Mucosa of rectum (tissue), 2 donors: ENCODE results near the gene ZFR2.
A peak's percentile ranks its signal among the peaks of the same experiment; 100 is the strongest.

Experiments used
- H3K27ac ChIP-seq, 2 donors: one replicate each; pipeline ENCODE4 v1.7.0; 2013; ENCODE audit warnings: inconsistent platforms in 2 of 2, low read depth in 2 of 2, low read length in 2 of 2
- H3K27me3 ChIP-seq, 2 donors: one replicate each; pipeline ENCODE4 v1.7.0; 2013; ENCODE audit warnings: low read length in 2 of 2; ENCODE audit not compliant: control insufficient read depth in 2 of 2, insufficient read depth in 2 of 2
- H3K36me3 ChIP-seq, 2 donors: one replicate each; pipeline ENCODE4 v1.7.0; 2013; ENCODE audit warnings: low read length in 2 of 2; ENCODE audit not compliant: control insufficient read depth in 2 of 2, insufficient read depth in 2 of 2
- H3K4me1 ChIP-seq, 2 donors: one replicate each; pipeline ENCODE4 v1.7.0; 2013; ENCODE audit warnings: low read length in 2 of 2, mild to moderate bottlenecking in 1 of 2; ENCODE audit not compliant: control insufficient read depth in 2 of 2, insufficient read depth in 2 of 2
- H3K4me3 ChIP-seq, 2 donors: one replicate each; pipeline ENCODE4 v1.7.0; 2013; ENCODE audit warnings: low read length in 2 of 2
- H3K9ac ChIP-seq, 2 donors: one replicate each; pipeline ENCODE4 v1.7.0; 2013; ENCODE audit warnings: low read length in 2 of 2, low read depth in 1 of 2, mild to moderate bottlenecking in 1 of 2
- H3K9me3 ChIP-seq, 2 donors: one replicate each; pipeline ENCODE4 v1.7.0; 2013; ENCODE audit warnings: low read length in 2 of 2; ENCODE audit not compliant: control insufficient read depth in 2 of 2
- donor health status: healthy.
- donor health status: Normal muscosa, but diverticular disease.

ZFR2 gene

GRCh38 chr19:3792114-3792513, 76.7 kb downstream of the ZFR2 start:
- no peaks in the 10 kb centered on the region for H3K9me3 ChIP-seq
- no peaks in the 10 kb centered on the region for H3K36me3 ChIP-seq
- H3K27me3 ChIP-seq = no peaks in the 10 kb centered on the region
- H3K4me1 ChIP-seq = no peaks in the 10 kb centered on the region
- no peak overlapping the region for H3K27ac ChIP-seq
- H3K4me3 ChIP-seq = no peak overlapping the region
- no peak overlapping the region for H3K9ac ChIP-seq

- Histone ChIP-seq H3K4me1 (no peaks in the 10 kb centered on the region), H3K4me3 (no peak overlapping the region), H3K27me3 (no peaks in the 10 kb centered on the region), H3K9me3 (no peaks in the 10 kb centered on the region), H3K9ac (no peak overlapping the region), H3K36me3 (no peaks in the 10 kb centered on the region), H3K27ac (no peak overlapping the region)
Measured at GRCh38 chr19:3790941-3791340, 77.9 kb downstream of the ZFR2 start.

GRCh38 chr19:3790209-3790734, 78.6 kb downstream of the ZFR2 start:
- no peaks in the 10 kb centered on the region for H3K27me3 ChIP-seq
- no peaks in the 10 kb centered on the region for H3K9me3 ChIP-seq
- H3K36me3 ChIP-seq = no peaks in the 10 kb centered on the region
- no peak overlapping the region for H3K27ac ChIP-seq
- no peak overlapping the region for H3K4me3 ChIP-seq
- H3K9ac ChIP-seq = no peak overlapping the region
- H3K4me1 ChIP-seq = no peaks in the 10 kb centered on the region

GRCh38 chr19:3788996-3789778, 79.7 kb downstream of the ZFR2 start:
- H3K27ac ChIP-seq = no peak overlapping the region
- no peaks in the 10 kb centered on the region for H3K9me3 ChIP-seq
- H3K9ac ChIP-seq = no peak overlapping the region
- H3K27me3 ChIP-seq = no peaks in the 10 kb centered on the region
- H3K4me3 ChIP-seq = no peak overlapping the region
- H3K4me1 ChIP-seq = no peaks in the 10 kb centered on the region
- H3K36me3 ChIP-seq = no peaks in the 10 kb centered on the region

- Histone ChIP-seq H3K36me3 (no peaks in the 10 kb centered on the region), H3K4me1 (no peaks in the 10 kb centered on the region), H3K9ac (no peak within 1 kb of the TSS), H3K9me3 (peaks cover 0 to 6% of the 10 kb centered on the region in 2 donors), H3K27me3 (no peaks in the 10 kb centered on the region), H3K27ac (no peak within 1 kb of the TSS), H3K4me3 (peak within 1 kb of the TSS in 1 of 2 donors; percentile 56)
Measured at GRCh38 chr19:3785938-3786824, 82.7 kb downstream of the ZFR2 start, which contains the start of gene MATK. TSS of gene MATK (minus strand) at chr19:3786381. CDS start at chr19:3785135, 1,246 bp downstream.

GRCh38 chr19:3785451-3785937, 83.3 kb downstream of the ZFR2 start:
- Histone ChIP-seq H3K4me1 (no peaks in the 10 kb centered on the region), H3K4me3 (peak overlapping the region in 1 of 2 donors; percentile 56), H3K9ac (no peak overlapping the region), H3K27ac (no peak overlapping the region), H3K9me3 (peaks cover 0 to 6% of the 10 kb centered on the region in 2 donors), H3K36me3 (no peaks in the 10 kb centered on the region), H3K27me3 (no peaks in the 10 kb centered on the region)

GRCh38 chr19:3784607-3785450, 84.0 kb downstream of the ZFR2 start:
- Histone ChIP-seq H3K27me3 (no peaks in the 10 kb centered on the region), H3K4me3 (peak overlapping the region in 1 of 2 donors; percentile 31), H3K27ac (no peak overlapping the region), H3K9ac (no peak overlapping the region), H3K4me1 (no peaks in the 10 kb centered on the region), H3K36me3 (no peaks in the 10 kb centered on the region), H3K9me3 (peaks cover 0 to 6% of the 10 kb centered on the region in 2 donors)

- Histone ChIP-seq H3K36me3 (no peaks in the 10 kb centered on the region), H3K4me1 (no peaks in the 10 kb centered on the region), H3K27me3 (no peaks in the 10 kb centered on the region), H3K9me3 (peaks cover 0 to 6% of the 10 kb centered on the region in 2 donors), H3K4me3 (no peak overlapping the region), H3K27ac (no peak overlapping the region), H3K9ac (no peak overlapping the region)
Measured at GRCh38 chr19:3783660-3784584, 84.9 kb downstream of the ZFR2 start.

- H3K27me3 ChIP-seq = no peaks in the 10 kb centered on the region
- no peak overlapping the region for H3K9ac ChIP-seq
- H3K9me3 ChIP-seq = peaks cover 0 to 6% of the 10 kb centered on the region in 2 donors
- no peak overlapping the region for H3K27ac ChIP-seq
- H3K4me3 ChIP-seq = no peak overlapping the region
- H3K4me1 ChIP-seq = no peaks in the 10 kb centered on the region
- H3K36me3 ChIP-seq = no peaks in the 10 kb centered on the region
Measured at GRCh38 chr19:3782903-3783302, 85.9 kb downstream of the ZFR2 start.
